Activated CD8-positive, alpha-beta memory T cell treated with anti-CD3 and anti-CD28 coated beads, Interleukin-2, amount 50 U/mL, for 1 hour (primary cell): ENCODE results near the gene THAP3.
"Not testable (repeated sequence)": the region's sequence is repeated elsewhere in the genome, so short reads cannot be mapped to it uniquely, and the experiment has no call there.

Experiments
- DNase-seq: peaks from one replicate; pipeline ENCODE4 v3.0.0-alpha.2; 2020; ENCODE audit errors: extremely low read depth

THAP3 gene

DNA sequence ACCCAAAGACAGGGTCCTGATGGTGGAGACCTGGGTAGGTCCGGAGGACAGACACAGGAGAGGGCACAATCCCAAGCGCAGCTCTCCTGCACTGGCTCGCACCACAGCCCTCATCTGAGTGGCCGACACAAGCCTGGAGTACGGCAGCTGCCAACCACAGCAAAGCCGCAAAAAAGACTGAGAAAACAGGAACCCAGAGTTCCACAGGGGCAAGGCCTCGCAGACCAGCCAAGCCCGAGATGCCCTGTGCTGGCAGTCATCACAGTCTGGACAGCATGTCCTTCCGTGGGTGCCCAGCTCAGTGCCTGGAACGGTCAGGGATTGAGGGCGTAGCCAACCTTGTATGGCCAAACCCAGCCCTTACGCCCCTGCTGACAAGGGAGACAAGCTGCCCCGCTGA, 33.4 kb upstream of the THAP3 start:
- no peak for DNase-seq

DNA sequence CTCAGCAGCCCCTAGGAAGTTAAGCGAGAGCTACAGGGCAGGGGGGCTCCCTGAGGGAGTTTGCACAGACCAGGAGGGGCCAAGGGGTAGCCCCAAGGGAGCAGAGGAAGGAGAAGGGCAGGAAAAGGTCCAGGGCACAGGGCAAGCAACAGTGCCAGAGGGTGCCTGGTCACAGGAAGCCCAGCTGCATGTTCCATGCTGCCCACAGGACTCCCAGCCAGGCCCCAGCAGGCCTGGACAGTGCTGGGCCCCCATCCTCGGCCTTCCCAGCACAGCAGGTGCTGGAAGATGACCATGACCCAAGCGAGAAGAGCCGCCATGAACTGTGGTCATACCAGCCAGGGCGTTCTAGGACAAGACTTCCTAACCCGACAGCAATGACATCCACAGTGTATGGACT, 33.0 kb upstream of the THAP3 start:
- DNase-seq, result no peak

- no peak for DNase-seq
Observed at GRCh38 chr1:6592441-6592840, 32.2 kb upstream of the THAP3 start.

DNA sequence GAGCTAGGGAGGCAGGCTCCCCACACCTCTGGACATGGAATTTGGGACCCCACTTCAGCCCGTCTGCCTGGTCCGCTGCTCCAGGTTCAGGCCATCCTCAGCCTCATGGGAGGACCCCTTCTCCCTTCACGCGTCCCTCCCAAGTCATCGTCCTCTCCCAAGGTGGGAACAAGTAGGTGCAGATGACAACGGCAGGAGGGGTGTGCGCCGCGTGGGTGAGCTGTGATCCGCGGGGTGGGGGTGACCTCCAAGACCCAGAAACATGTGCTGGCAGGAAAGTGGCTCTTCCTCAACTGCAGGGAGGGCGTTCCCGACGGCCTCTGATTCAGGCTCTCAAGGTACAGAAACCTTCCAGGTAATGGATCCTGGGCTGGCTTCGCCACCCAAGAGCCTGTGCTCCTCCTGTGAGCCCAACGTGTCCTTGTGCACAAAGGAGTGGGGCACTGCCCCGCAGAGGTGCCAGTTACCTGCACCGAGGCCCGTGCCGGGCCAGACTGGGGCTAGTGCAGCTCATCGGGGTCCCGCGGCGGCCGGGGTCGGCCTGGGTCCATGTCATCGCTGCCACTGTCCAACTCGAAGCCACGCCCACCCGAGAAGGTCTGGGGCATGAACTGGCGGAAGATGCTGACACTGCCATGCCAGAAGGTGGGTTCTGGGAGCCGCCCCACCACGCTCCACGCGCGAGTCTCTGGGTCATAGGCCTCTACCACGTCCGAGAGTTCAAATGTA, 31.6 kb upstream of the THAP3 start:
- DNase-seq, result no peak

GRCh38 chr1:6593810-6594209, 30.9 kb upstream of the THAP3 start:
- no peak for DNase-seq

DNA sequence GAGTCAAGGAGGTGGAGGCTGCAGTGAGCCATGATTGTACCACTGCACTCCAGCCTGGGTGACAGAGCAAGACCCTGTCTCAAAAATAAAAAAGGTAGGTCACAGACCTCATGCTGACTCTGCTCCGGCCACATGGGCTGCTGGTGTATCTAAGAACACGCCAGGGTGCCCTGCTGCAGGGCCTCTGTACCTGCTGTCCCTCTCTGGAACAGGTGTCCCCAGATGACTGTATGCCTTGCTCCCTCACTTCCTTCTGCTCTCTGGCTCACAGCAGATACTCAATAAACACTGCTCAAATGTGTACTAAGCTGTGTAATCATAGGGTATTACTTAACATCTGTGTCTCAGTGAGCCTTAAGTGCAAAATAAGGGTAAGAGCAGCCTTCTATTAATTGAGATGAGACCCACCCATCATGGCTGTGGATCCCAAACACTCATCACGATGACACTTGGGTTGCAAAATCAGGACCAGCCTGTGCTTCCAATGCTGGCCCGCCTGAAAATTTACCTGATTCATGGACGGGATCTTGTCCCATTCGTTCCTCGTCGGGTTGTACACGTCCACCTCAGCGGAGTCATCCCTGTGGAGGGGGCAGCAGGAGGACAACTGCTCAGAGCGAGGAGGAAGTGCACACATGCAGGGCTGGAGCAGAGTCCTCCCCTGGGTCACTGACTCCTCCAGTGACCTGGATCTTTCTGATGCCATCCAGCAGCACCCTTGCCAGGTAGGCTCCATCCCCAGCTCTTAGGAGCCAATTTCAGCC, 29.5 kb upstream of the THAP3 start:
- no peak for DNase-seq

- no peak for DNase-seq
Observed at GRCh38 chr1:6596351-6596750, 28.3 kb upstream of the THAP3 start.

DNA sequence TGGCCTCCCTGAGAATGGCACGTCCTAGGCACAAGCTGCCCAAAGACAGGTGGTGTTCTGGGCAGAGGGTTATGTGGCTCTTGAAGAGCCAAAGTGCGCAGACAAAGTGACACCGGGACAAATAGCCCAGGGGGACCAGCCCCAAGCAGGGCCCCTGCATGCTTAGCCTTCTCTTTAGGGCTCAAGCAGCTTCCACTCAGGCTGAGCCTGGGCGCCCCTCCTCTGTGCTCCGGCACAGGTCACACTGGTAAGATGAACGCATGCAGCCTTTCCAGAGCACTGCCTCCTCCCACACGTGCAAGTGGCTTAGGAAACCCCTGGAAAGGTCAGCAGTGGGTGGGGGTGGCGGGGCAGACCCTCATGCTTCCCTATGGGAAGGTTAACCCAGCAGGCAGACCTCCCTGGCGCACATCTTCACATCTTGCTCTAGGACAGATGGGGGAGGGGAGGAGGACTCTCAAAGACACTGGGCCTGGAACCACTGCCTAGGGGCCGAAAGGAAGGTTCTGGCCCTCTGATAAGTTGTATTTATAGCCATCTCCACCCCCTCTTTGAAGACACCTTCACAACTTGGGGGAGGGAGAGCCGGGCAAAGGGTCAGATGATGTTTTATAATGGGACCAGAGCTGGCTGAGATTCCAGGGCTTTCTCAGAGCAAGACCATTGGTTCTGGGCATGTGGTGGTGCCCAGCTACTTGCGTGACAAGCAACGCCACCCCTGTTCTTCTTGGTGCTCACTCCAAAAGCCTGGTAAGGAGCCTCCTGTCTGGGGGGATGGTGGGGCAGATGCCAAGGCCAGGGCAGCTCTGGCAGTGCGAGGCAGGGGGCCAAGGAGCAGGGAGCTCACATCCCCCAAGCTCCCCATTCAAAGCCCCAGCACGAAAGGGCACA, 27.5 kb upstream of the THAP3 start:
- DNase-seq, result no peak

DNA sequence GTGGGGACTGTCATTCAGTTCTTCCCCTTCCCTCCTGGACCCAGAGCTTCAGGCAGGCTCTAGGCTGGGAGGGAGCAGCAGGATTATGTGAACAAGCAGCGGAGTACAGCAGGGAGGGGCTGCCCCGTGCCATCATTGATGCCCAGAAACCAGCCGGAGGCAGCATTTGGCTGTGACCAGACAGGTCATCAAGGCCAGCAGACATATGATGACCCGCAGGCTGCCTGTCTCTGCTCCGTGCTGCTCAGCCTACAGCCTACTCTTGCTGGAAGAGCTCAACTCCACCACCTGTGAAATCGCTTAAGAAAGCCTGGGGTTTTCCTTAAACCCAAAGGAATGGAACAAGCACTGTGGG, 26.9 kb upstream of the THAP3 start:
- no peak for DNase-seq

DNA sequence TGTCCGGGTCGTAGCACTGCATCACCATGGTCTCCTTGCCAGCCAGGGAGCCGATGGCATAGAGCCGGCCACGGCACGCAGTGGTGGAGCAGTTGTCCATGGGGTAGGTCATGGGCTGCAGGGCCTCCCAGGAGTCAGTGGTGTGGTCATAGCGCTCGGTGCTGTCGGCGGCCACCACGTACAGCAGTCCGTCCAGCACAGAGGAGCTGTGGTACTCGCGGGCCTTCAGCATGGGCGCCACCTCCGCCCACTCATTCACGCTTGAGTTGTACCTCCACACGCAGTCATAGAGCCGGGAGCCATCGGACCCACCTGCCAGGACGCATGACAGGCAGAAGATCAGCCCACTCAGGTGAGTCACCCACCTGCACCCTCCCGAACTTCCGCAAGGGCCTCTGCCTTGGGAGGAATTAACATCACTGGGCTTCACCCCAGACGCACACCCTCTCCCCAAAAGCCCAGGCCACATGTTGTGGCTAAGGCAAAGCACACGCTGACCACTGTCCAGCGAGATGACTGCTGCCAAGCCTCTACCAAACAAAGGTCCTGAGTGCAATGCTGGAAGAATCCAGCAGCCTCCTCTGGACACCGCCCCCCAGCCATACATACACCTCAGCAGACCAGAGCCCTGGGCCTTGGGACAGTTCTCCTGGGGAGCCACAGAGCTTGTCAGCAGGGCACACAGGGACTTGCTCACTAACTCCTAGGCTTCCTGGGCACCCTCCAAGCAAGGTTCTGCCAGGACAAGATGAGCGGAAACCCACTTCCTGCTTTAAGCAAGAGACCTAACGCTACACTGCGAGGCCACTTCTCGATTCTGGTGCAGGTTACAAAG, 25.3 kb upstream of the THAP3 start:
- DNase-seq, result peak; percentile 24

- DNase-seq, result not testable (repeated sequence)
Observed at GRCh38 chr1:6599991-6600390, 24.7 kb upstream of the THAP3 start.

GRCh38 chr1:6600410-6601048, 24.1 kb upstream of the THAP3 start:
- no peak for DNase-seq

GRCh38 chr1:6601049-6601922, 23.4 kb upstream of the THAP3 start:
- peak; percentile 51 for DNase-seq

GRCh38 chr1:6601923-6602668, 22.6 kb upstream of the THAP3 start:
- DNase-seq, result no peak

- peak; percentile 55 for DNase-seq
Observed at GRCh38 chr1:6602669-6603237, 21.9 kb upstream of the THAP3 start, which contains the start of gene KLHL21. TSS of gene KLHL21 (minus strand) at chr1:6602869. CDS start at chr1:6602817, 52 bp downstream.

GRCh38 chr1:6603238-6603914, 21.3 kb upstream of the THAP3 start:
- DNase-seq, result peak; percentile 37

- no peak for DNase-seq
Observed at GRCh38 chr1:6603915-6604558, 20.6 kb upstream of the THAP3 start.
